ENCODE measurements around the gene DNPH1.

DNA sequence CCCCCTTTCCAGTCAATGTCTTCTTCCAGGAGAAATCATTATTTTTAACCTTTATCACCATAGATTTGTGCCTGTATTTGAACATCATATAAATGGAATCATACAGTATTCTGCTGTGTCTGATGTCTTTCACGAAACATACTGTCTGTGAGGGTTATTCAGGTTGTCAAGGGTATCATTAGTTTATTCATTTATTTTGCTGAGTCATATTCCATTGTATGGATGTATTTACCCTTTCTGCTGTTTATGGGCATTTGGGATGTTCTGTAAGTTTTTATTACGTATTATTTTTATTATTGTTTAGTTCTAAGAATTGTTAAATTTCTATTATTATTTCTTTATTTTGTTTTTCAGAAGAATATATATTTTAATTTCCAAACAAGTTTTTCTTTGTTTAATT, 22.0 kb downstream of the DNPH1 start:
- TF ChIP-seq CTCF (IDR thresholded peaks at IDR 0.05), result no peak
- no peak for TF ChIP-seq POLR2A (IDR thresholded peaks at IDR 0.05)
- no peak for TF ChIP-seq EP300 (IDR thresholded peaks at IDR 0.05)
- TF ChIP-seq POLR2AphosphoS5 (IDR thresholded peaks at IDR 0.05), result no peak

Measured in upper lobe of left lung (tissue), 4 donors.